GM06990 (cell line): ENCODE measurements around the gene BRD3.

Experiments
- DNase-seq: peaks from one replicate; pipeline ENCODE4 v3.0.0-alpha.2; 2011; ENCODE audit not compliant: insufficient read length; ENCODE audit errors: extremely low read depth
- H3K27me3 ChIP-seq: replicated peaks from 2 replicates; pipeline ENCODE4 v1.6.0; 2011; ENCODE audit warnings: low read length; ENCODE audit not compliant: control insufficient read depth, insufficient read depth
- H3K36me3 ChIP-seq: 2 replicates; pipeline ENCODE4 v1.5.1; 2011; ENCODE audit warnings: low read length; ENCODE audit not compliant: control insufficient read depth, insufficient read depth
- H3K4me3 ChIP-seq: replicated peaks from 2 replicates; pipeline ENCODE4 v1.5.1; 2011; ENCODE audit warnings: low read depth, mild to moderate bottlenecking, control low read depth, low read length
- TF ChIP-seq, protein P1 (sequence below): IDR thresholded peaks from 2 replicates; pipeline ENCODE4 v1.5.1; 2011; ENCODE audit warnings: low read length, control low read depth, mild to moderate bottlenecking, inconsistent platforms; ENCODE audit not compliant: insufficient read depth, poor library complexity, severe bottlenecking

The BRD3 gene

DNA sequence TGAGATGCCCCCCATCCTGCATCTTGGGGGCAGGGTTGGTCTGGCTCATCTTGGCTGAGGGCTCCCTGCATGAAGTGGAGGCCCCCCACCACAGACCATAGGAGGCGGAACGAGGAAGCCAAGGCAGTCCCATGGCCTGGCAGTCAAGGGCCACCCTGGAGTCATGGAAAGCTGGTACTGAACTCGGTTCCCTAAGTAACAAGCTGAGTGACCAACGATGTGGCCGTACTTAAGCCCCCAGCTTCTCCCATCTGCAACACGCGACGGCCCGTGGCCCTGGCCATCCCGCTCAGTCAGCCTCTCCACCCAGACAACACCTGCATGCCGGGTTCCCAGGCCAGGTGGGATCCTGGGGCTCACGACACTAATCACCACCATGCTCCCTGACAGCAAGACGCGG lies 17.1 kb downstream of the BRD3 start:
- no peak overlapping the region for H3K4me3 ChIP-seq
- DNase-seq = no peak
- TF ChIP-seq, protein P1, sequence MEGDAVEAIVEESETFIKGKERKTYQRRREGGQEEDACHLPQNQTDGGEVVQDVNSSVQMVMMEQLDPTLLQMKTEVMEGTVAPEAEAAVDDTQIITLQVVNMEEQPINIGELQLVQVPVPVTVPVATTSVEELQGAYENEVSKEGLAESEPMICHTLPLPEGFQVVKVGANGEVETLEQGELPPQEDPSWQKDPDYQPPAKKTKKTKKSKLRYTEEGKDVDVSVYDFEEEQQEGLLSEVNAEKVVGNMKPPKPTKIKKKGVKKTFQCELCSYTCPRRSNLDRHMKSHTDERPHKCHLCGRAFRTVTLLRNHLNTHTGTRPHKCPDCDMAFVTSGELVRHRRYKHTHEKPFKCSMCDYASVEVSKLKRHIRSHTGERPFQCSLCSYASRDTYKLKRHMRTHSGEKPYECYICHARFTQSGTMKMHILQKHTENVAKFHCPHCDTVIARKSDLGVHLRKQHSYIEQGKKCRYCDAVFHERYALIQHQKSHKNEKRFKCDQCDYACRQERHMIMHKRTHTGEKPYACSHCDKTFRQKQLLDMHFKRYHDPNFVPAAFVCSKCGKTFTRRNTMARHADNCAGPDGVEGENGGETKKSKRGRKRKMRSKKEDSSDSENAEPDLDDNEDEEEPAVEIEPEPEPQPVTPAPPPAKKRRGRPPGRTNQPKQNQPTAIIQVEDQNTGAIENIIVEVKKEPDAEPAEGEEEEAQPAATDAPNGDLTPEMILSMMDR = no peak
- no peaks in the 10 kb centered on the region for H3K27me3 ChIP-seq
- H3K36me3 ChIP-seq = peaks cover 19% of the 10 kb centered on the region

DNA sequence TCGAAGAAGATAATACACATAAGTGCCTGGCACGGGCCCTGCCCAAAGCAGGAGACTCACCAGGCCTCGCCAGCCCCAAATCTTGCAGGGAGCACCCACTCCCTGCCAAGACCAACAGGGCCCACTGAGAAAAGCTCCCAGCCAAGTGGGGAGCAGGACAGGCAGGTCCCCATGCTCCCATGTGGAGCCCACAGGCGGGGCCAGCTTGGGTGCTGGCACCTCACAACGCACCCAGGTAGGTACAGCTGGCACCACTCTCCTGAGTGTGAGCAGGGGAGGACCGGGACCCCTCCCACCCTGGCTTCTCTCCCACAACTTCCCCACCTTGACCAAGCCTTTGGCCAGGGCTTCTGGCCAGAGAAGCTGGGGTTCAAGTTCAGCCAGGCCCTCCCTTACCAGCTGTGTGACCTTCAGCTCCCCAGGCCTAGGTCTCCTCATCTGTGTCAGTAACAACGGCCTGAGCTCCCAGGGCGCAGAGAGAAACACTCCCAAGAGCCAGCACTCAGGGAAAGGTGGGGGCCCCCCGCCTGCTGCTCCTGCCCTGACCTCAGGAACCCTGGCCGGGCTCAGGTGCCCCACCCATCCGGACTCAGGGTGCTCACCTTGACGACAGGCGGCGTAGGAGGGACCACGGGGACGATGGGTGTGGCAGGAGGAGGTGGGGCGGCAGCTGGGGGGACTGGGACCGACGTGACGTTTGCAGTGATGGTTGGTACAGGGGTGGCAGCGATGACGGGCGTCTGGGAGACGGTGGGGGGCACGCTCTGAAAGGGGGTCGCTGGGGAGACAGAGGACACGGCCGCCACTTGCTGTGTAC lies 17.8 kb downstream of the BRD3 start:
- Histone ChIP-seq H3K36me3 (peaks cover 21% of the 10 kb centered on the region), H3K27me3 (no peaks in the 10 kb centered on the region), H3K4me3 (no peak overlapping the region)
- no peak for DNase-seq
- TF ChIP-seq, protein P1 = no peak

GRCh38 chr9:134049236-134049635 lies 18.6 kb downstream of the BRD3 start:
- no peaks in the 10 kb centered on the region for H3K27me3 ChIP-seq
- peaks cover 21% of the 10 kb centered on the region for H3K36me3 ChIP-seq
- H3K4me3 ChIP-seq = no peak overlapping the region
- TF ChIP-seq, protein P1 = no peak
- no peak for DNase-seq

DNA sequence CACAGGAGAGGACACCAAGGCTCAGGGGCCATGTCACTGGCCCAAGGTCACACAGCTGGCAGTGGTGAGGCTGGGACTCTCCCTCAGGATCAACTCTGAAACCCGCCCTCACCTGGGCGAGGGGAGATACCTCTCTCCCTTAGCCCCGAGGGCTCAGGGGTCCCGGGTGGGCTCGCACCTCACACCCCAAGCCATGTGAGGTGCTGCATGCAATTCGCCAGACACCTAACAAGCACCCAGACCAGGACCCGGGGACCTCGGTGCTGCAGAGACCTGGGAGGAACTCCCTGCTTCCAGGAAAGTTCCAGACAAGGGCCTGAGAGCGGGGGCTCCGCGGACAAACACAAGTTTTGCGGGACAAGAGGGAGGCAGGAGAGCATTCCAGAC lies 19.3 kb downstream of the BRD3 start:
- TF ChIP-seq, protein P1 = no peak
- no peaks in the 10 kb centered on the region for H3K27me3 ChIP-seq
- DNase-seq = no peak

DNA sequence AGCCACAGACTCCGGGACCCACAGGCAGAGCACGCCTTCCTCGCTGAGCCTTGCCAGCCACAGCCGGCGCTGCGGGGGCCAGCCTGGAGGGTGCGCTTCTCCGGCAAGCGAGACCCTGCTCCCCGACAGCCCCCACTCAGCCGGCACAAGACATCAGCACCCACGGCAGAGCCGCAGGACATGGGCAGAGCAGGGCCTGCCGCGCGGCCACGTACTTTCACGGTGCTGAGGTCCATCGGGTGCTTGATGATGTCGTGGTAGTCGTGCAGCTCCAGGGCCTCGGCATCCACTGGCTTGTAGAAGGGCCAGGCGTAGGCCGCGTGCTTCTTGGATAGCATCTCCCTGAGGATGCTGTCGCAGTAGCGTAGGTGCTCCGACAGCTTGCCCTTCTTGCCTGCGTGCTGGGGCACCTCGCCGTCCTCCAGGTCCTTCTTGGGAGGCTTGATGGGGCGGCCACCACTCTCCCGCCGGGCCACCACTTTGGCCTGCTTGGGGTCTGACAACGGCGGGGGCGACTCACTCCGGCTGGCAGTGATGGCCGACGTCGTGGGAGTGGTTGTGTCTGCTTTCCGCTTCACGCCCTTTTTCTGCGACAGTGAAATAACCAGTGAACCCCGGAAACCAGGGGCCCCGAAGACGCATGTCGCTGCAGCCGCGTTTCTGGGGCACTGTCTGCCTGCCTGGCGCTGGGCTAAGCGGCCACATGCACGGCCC lies 19.8 kb downstream of the BRD3 start:
- TF ChIP-seq, protein P1 = no peak
- Histone ChIP-seq H3K36me3 (peaks cover 21% of the 10 kb centered on the region), H3K4me3 (no peak overlapping the region), H3K27me3 (no peaks in the 10 kb centered on the region)
- DNase-seq = no peak

More for the DNA sequence above, 19.3 kb downstream of the BRD3 start:
- Histone ChIP-seq H3K4me3 (no peak overlapping the region), H3K36me3 (peaks cover 21% of the 10 kb centered on the region)
